Coronary artery (tissue), 2 donors: ENCODE measurements around the gene CSAD.
"Not testable (repeated sequence)": the region's sequence is repeated elsewhere in the genome, so short reads cannot be mapped to it uniquely, and the experiment has no call there.

Experiments used
- DNase-seq: peaks from one replicate; pipeline ENCODE4 v3.0.0-alpha.2; 2017; ENCODE audit warnings: low spot score
- H3K27ac ChIP-seq, 2 donors: fragments of 200-600 bp; sonication (generic); one replicate each; pipeline ENCODE4 v1.5.1; 2016 to 2019
- H3K4me3 ChIP-seq: fragments of 200-600 bp; sonication (generic); 2 replicates; pipeline ENCODE4 v1.5.1; 2016; ENCODE audit warnings: mild to moderate bottlenecking, moderate library complexity
- TF ChIP-seq, protein P1 (sequence below): fragments of 200-600 bp; sonication (generic); IDR thresholded peaks from one replicate; pipeline ENCODE4 v1.5.1; 2019; ENCODE audit warnings: antibody characterized with exemption

The CSAD gene

DNA sequence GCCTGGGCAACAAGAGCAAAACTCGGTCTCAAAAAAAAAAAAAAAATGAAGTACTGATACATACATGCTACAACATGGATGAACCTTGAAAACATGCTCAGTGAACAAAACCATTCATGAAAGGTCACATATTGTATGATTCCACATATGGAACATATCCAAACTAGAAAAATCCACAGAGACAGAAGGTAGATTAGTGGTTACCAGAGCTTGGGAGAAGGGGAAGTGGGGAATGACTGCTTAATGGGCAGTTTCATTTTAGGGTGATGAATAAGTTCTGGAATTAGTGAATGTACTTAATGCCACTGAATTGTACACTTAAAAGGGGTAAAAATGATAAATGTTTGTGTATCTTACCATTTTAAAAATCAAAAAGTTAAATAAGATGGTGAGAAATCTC, 23.6 kb upstream of the CSAD start:
- TF ChIP-seq, protein P1, sequence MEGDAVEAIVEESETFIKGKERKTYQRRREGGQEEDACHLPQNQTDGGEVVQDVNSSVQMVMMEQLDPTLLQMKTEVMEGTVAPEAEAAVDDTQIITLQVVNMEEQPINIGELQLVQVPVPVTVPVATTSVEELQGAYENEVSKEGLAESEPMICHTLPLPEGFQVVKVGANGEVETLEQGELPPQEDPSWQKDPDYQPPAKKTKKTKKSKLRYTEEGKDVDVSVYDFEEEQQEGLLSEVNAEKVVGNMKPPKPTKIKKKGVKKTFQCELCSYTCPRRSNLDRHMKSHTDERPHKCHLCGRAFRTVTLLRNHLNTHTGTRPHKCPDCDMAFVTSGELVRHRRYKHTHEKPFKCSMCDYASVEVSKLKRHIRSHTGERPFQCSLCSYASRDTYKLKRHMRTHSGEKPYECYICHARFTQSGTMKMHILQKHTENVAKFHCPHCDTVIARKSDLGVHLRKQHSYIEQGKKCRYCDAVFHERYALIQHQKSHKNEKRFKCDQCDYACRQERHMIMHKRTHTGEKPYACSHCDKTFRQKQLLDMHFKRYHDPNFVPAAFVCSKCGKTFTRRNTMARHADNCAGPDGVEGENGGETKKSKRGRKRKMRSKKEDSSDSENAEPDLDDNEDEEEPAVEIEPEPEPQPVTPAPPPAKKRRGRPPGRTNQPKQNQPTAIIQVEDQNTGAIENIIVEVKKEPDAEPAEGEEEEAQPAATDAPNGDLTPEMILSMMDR, result no peak
- DNase-seq, result no peak
- no peak overlapping the region for H3K27ac ChIP-seq
- H3K4me3 ChIP-seq, result no peak overlapping the region

DNA sequence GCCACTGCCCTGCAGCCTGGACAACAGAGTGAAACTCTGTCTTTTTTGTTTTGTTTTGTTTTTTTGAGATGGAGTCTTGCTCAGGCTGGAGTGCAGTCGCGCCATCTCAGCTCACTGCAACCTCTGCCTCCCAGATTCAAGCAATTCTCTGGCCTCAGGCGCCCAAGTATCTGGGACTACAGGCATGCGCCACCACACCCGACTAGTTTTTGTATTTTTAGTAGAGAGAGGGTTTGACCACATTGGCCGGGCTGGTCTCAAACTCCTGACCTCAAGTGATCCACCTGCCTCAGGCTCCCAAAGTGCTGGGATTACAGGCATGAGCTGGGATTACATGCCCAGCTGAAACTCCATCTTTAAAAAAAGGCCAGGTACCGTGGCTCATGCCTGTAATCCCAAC, 21.6 kb upstream of the CSAD start:
- H3K4me3 ChIP-seq, DNase-seq, H3K27ac ChIP-seq: not testable (repeated sequence)

DNA sequence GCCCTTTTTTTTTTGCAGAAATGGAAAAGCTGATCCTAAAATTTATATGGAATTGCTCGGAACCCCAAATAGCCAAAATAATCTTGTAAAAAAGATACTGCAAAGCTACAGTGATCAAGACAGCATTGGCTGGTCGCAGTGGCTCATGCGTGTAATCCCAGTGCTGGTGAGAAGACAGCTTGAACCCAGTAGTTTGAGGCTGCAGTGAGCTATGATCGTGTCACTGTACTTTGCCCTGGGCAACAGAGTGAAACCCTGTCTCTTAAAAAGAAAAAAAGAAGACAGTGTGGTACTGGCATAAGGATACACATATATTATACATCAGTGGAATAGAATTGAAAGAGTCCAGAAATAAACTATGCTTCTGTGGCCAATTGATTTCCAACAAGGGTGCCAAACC, 20.9 kb upstream of the CSAD start:
- no peak for DNase-seq
- TF ChIP-seq, protein P1, result no peak
- Histone ChIP-seq H3K27ac (no peak overlapping the region), H3K4me3 (no peak overlapping the region)

DNA sequence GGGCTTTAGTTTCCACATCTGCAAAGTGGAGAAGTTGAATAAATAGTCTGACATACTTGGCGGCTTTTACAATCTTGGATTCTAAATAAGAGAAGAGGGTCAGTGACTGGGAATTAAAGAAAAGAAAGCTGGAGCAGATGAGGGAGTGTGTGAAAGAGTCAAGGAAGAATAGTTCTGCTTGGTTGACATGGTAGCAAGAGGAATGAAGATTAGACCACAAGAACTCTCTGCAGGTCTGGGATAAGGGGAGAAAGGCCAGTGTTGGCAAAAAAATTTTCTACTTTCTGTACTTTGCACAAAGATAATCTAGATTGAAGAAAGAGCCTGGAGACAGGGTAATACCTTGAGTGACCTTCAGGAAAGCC, 20.4 kb upstream of the CSAD start:
- TF ChIP-seq, protein P1, result no peak
- H3K27ac ChIP-seq, result no peak overlapping the region
- no peak for DNase-seq
- H3K4me3 ChIP-seq, result no peak overlapping the region

DNA sequence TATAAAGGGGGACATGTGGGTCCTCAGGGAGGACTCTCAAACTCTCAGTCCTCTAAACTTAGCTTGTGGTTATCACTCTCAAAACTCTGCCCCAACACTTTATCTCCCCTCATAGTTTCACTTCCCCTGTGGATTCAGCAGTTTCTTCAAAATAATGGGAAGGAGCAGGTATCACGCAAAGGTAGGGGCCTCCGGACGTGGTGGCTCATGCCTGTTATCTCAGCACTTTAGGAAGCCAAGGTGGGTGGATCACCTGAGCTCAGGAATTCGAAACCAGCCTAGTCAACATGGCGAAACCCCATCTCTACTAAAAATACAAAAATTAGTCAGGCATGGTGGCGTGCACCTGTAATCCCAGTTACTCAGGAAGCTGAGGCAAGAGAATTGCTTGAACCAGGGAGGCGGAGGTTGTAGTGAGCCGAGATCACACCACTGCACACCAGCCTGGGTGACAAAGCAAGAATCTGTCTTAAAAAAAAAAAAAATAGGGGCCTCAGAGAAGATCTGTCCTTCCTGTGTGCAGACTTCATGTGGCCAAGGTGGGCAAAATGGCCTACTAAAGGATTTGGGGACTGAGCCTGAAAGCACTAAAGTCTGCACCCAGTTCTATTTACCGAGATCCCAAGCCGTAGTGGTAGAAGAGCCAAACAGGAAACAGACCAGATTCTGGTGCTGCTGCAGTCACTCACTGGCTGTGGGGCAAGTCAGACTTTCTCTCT, 19.9 kb upstream of the CSAD start:
- TF ChIP-seq, protein P1, result no peak

DNA sequence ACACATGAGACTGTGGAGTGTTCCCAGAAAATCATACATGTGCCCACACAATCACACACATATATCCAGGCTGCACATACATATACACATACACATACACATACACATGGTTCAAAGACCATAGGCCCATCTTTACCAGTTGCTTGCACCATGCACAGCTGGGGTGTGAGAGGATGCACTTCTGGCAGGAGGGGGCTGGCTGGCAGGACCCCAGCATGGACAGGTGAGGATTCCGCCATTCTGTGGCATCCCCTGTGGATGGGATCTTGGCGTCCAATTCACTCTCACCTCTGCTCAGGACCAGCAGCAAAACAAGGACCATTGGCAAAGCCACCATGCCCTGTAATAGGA, 19.4 kb upstream of the CSAD start:
- Histone ChIP-seq H3K27ac (no peak overlapping the region), H3K4me3 (no peak overlapping the region)
- DNase-seq, result no peak
- TF ChIP-seq, protein P1, result no peak

More for the DNA sequence above, 19.9 kb upstream of the CSAD start:
- H3K27ac ChIP-seq, result no peak overlapping the region
- no peak for DNase-seq
- H3K4me3 ChIP-seq, result no peak overlapping the region

DNA sequence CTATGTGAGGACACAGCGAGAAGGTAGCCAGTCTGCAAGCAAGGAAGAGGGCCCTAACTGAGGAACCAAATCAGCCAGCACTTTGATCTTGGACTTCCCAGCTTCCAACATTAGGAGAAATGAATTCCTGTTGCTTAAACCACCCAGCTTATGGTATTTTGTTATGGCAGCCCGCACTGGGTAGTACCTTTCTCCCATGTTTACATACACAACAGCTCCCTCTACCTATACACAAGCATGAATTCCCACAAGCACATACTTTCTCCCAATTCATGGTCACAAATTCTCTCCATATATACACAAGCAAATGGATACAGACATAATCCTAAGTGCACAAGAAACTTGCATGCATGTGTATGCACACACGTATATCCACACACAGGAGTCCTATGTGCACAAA, 19.0 kb upstream of the CSAD start:
- H3K27ac ChIP-seq, result no peak overlapping the region

More for the DNA sequence above, 19.0 kb upstream of the CSAD start:
- DNase-seq, result no peak
- no peak overlapping the region for H3K4me3 ChIP-seq
- TF ChIP-seq, protein P1, result no peak
